ENCODE results near the gene HDGF.

Gene HDGF

GRCh38 chr1:156704930-156705320, 46.5 kb downstream of the HDGF start:
- DNase-seq (ENCODE audit: low spot score), result no peak
- Histone ChIP-seq H3K4me3 (peak overlapping the region; percentile 71), H3K27ac (peak overlapping the region; percentile 81 to 89)
- no peak for TF ChIP-seq CTCF (IDR thresholded peaks at IDR 0.05)

DNA sequence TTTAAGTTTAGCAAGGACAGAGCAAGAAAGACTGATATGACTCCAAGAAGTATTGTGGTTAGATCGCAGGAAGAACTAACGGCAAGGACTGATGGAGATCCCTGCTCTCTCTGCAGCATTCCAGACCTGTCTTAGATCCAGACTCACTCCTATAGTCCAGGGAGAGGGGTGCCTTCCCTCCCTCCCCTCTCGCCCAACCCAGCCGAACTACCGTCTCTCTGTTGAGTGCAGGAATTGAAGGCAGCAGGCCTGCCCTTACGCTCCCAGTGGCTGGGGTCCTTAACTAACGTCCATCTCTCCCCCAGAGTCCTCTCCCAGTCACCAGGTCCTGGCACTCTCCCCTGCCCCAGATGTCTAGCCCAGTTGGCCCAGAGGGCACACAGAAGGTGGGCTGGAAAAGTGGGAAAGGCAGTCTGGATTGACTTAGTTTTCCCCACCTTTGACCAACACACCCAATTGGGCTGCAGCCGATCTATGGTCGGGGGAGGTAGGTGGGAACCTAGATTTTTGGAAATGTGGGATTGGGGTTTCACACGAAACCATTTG, 47.2 kb downstream of the HDGF start:
- Histone ChIP-seq H3K27ac (no peak overlapping the region), H3K4me3 (peak overlapping the region; percentile 71)
- TF ChIP-seq CTCF (IDR thresholded peaks at IDR 0.05), result no peak
- no peak for DNase-seq (ENCODE audit: low spot score)

GRCh38 chr1:156703741-156704140, 47.7 kb downstream of the HDGF start:
- Histone ChIP-seq H3K4me3 (no peak overlapping the region), H3K27ac (no peak overlapping the region)
- TF ChIP-seq CTCF (IDR thresholded peaks at IDR 0.05), result no peak
- DNase-seq (ENCODE audit: low spot score), result no peak

DNA sequence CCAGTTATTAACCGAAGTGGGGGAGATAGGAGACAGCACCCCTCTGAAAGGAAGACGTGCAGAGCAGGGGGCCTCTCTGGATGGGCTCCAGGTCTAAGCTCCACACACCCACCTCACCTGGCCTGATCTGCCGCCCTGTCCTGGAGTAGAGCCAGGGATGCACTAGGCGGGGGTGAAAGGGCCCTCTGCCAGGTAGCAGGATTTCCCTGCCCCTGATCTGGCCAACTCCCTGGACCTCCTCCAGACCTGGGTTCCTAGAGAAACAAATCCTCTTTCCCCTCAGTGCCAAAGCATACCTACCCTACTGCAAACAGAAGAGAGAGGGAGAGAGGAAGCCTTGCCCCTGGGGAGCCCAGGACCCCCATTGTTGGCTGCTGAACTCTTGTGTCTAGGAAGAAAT, 48.1 kb downstream of the HDGF start:
- no peak for TF ChIP-seq CTCF (IDR thresholded peaks at IDR 0.05)
- Histone ChIP-seq H3K27ac (no peak overlapping the region), H3K4me3 (no peak overlapping the region)
- DNase-seq (ENCODE audit: low spot score), result no peak

DNA sequence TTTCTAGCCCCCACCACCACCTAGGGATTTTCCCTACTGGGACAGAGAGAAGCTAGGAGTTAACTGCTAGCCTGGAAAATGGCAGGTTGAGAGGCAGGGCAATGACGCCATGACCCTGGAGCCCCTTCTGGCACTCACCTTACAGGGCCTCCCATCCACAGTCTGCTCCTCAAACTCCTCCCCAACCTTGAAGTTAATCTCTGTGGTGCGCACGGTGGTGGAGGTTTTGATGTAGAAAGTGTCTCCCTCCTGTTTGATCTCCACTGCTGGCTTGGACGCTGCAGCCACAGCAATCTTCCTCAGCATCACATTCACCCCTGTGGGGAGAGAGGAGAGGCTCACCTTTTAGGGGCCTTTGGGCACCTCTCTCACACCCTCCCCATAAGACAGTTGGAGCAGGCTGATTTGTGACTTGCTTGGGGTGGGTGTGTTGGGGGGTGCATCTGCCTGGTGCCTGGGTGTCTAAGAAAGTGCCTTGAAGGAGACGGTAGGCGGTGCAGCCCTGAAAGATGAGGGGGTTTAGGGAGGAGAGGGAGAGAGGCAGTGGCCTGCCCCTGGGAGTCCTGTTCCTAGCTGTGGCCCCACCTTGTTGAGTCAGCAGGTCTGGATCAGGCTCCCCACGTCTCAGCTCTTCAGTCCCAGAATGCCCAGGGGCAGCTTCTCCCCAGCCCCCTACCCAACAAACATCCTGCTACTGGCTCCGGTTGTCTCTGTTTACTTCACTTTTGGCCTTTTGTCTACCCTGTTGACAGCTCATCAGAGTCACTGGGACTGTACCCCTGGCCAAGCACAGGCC, 50.5 kb downstream of the HDGF start:
- DNase-seq (ENCODE audit: low spot score), result no peak
- H3K4me3 ChIP-seq, result no peak overlapping the region
- TF ChIP-seq CTCF (IDR thresholded peaks at IDR 0.05), result no peak
- H3K27ac ChIP-seq, result no peak overlapping the region

DNA sequence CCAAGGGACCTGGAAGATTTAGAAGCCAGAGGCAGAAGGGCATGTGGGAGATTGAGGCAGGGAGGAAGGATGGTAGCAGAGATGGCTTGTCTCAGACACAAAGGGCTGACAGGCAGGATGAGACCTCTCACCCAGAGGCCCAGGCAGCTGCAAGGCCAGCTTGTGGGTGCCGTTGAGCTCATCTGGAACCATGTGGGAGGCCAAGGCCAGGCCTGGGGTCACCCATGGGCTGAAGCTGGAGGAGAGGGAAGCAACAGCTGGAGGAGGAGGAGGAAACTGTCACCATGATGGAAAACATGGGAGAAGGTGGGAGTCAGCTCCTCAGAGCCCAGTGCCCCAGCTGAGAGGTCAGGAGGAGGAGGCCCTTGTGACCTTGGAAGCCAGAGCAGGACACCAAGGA, 52.5 kb downstream of the HDGF start:
- no peak for TF ChIP-seq CTCF (IDR thresholded peaks at IDR 0.05)
- no peak overlapping the region for H3K4me3 ChIP-seq
- H3K27ac ChIP-seq, result no peak overlapping the region
- no peak for DNase-seq (ENCODE audit: low spot score)

- no peak overlapping the region for H3K4me3 ChIP-seq
- no peak for DNase-seq (ENCODE audit: low spot score)
- H3K27ac ChIP-seq, result no peak overlapping the region
- TF ChIP-seq CTCF (IDR thresholded peaks at IDR 0.05), result no peak
Observed at GRCh38 chr1:156697481-156697880, 54.0 kb downstream of the HDGF start.
